NCI-H524 (cell line): ENCODE data around the gene MYH3.
A peak's percentile ranks its signal among the peaks of the same experiment; 100 is the strongest.

ENCODE experiments used
- DNase-seq, 2 experiments: peaks; one replicate each; lab custom pipeline; 2025; lab: John Stamatoyannopoulos, UW

MYH3 gene

DNA sequence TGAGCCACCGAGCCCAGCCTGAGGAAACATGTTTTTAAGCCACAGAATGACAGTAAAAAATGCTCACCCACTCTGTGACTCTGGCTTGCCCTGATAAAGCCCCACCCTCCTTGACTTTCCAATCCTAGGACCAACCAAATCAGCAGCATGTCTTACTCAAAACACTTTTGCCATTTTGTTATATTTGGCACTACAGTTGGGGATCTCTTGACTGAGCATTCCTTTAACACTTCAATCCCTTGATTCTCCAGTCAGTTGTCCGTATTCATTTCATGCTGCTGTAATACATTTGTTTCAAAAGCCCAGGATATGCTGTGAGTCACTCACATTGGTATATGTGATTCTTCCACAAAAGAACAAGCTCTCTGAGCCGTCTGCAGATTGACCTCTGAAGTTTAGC is 8.2 kb downstream of the MYH3 start:
- DNase-seq, result no peak

GRCh38 chr17:10648381-10648780 is 8.7 kb downstream of the MYH3 start:
- no peak for DNase-seq

DNA sequence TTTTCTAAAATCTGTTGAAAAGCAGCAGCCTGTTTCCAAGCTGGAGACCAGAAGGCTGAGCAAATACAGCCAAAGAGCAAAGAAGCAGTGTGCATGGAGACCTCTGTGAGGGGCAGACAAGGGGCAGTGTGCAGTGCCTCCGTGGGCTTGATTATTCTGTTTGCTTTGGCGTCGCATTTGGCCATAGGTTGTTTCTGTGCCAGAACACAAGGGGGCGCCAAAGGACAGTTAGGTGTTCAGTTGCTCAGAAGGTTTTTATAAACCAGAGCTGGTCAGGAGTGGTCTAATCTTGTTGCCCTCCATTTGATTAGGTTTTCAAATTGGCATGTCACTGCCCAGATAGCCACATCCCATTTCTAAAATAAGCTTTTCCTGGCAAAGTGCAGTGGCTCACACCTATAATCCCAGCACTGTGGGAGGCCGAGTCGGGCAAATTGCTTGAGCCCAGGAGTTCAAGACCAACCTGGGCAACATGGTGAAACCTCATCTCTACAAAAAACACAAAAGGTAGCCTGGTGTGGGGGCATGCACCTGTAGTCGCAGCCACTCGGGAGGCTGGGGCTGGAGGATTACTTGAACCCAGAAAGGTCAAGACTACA is 10.6 kb downstream of the MYH3 start:
- peak; percentile 43 to 57 for DNase-seq

DNA sequence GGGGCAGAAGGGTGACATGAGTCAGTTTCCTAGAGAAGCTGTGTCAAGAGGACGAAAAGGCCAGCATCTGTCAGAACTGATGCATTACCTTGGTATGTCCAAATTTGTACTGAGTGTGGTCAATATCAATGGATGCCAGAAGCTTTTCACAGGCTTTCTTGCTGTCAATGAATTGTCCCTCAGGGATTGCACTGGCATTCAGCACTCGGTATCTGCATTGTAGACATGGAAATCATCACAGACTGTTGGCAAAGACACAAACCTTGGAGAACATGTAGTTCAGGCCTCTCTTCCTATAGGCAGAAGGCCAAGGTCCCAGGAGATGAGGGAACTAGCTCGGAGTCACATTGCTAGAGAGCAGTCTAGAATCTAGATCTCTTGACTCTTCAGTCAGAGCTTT is 16.6 kb downstream of the MYH3 start:
- no peak for DNase-seq

- no peak for DNase-seq
Measured at GRCh38 chr17:10638151-10638550, 19.0 kb downstream of the MYH3 start.

DNA sequence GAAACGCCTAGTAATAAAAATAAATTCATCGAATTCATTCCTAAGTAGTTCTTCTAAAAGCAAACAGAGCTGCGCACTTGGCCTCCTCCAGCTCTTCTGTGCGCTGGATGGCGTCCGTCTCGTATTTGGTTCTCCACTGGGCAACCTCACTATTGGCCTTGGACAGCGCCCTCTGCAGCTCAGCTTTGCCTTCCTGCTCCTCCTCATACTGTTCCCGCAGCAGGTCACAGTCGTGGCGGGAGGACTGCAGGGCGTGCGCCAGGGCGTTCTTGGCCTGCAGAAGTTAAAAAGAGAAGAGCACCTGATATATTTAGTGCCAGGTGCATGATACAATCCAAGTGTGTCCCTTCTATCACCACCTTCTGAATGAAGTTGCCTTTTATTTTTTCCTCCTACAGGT is 21.8 kb downstream of the MYH3 start:
- no peak for DNase-seq

GRCh38 chr17:10633738-10634379 is 23.2 kb downstream of the MYH3 start:
- DNase-seq, result no peak

DNA sequence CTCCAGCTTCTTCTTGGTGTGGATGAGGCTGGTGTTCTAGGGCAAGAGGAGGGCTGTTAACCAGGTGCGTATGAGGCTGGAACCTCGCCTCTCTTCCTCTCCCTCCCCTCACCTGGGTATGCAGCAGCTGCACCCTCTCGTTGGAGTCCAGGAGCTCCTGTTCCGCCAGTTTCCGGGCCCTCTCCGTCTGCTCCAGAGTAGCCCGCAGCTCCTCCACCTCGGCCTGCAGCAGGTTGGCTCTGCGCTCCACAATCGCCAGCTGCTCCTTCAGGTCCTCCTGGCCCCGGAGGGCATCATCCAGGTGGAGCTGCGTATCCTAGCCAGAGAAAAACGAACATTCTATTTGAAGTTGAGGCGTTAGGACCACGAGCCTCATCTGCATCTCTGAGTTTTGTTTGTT is 25.4 kb downstream of the MYH3 start:
- no peak for DNase-seq

- DNase-seq, result peak in 1 of 2 experiments; percentile 23
Measured at GRCh38 chr17:10631048-10631700, 25.9 kb downstream of the MYH3 start.

GRCh38 chr17:10629706-10630105 is 27.4 kb downstream of the MYH3 start:
- no peak for DNase-seq

- DNase-seq, result no peak
Measured at GRCh38 chr17:10628756-10629155, 28.4 kb downstream of the MYH3 start.

DNA sequence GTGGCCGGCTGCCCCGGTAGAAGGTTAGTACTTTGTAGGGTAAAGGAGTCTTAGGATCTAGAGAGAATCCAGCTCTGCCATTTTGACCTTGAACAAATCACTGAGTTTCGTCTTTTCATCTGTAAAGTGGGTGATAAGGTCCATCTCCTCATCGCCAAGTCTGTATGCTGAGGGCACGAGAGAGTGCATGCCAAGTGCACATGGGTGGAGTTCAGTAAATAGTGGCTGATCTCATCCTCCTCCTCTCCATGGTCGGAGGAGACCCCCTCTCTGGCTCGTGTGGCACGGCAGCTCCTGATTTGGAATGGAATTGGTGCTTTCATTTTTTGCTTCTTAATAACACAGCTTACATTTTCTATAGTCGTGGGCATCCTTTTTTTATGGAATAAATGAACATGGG is 30.7 kb downstream of the MYH3 start:
- DNase-seq, result no peak

DNA sequence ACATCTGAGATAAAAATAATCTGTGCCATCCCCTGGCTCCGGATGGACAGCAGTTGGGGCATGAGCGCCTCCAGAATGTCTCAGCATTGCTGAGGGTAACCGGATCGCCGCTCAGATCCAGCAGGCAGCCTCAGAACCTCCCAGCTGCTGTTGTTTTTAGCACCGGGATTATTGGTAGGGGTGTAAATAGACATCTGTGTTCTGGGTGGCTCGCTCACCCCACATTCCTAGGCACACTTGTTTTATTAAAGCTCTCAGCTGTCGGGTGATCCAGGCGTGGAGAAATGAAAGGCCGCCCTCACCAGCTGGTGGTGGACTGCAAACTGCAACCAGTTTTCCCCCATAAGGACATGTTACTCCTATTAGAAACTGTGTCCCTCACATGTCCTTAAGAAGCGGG is 32.1 kb downstream of the MYH3 start:
- peak; percentile 79 to 92 for DNase-seq

DNA sequence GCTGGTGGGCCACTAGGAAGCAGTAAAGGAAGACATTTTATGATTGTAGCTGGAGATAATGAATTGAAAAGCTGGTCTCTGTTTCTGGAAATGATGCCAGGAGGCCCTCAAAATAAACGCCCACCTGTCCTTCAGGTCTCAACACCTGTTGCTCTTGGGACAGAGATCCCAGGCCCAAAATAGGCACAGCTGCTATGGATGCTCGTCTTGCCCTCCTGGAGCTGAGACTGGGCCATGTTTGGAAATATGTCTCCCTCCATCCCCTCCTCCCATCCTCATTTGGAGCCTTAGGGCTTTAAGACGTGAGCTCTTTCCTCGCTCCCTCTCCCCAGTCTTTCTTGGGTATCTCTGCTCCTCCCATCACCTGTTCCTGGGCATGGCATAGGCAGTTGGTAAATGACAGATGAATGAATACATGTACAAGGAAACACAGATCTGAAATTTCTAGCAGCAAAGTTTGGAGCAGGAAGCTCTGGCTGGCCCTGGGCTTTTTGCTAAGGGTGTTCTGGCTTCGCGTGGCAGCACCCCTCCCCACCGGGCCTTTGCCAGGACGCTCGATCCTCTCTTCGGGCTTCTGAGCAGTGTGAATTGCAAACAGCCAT is 33.3 kb downstream of the MYH3 start:
- no peak for DNase-seq

GRCh38 chr17:10622617-10623485 is 34.3 kb downstream of the MYH3 start:
- no peak for DNase-seq

DNA sequence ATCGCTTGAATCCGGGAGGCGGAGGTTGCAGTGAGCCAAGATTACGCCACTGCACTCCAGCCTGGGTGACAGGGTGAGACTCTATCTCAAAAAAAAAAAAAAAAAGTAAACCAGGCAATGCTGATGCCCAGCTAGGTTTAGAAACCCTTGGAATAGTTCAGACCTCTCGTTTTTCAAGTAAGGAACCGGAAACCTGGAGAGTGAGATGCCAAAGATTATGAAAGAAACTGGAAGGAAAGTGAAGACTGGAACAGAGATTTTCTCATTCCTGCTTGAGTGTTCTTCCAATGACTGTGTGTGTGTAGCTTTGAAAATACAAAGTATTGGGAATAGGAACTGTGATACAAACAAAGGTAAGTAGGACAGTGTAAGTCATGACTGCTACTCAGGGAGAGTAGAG is 35.7 kb downstream of the MYH3 start:
- DNase-seq, result no peak

DNA sequence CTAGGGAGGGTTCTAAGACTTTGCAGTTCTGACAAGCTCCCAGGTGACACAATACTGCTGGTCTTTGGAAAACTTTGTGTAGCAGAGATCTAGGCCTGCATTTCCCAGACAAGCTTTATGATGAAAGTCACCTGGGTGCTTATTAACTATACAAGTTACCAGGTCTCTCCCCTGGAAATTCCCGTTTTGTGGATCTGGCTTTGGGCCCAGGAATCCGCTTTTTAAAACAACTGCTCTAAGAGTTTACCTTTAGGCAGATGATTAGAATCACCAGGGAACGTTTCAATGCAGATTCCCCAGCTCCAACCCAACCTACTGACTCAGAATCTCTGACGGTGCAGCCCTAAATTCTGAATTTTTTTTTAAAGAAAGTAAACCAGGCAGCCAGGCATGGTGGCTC is 36.3 kb downstream of the MYH3 start:
- no peak for DNase-seq

DNA sequence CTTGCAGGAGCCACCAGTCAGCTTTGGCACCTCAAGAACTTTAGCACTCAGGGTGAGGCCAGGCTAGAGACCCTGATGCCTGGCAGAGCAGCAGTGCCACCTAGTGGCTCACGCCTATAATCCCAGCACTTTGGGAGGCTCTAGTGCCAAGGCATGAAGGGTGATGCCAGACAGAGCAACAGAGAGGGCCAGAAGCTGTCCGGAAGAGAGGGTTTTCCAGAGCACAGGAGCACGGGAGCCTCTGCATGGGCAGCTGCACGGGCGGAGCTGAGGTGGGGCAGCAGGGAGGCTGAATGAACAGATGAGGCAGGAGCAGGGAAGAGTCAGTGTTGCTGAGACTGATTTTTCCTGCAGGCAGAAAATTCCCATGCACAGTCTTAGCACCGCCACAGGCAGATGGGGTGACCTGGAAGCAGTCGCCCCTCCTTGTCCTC is 38.9 kb downstream of the MYH3 start:
- DNase-seq, result peak; percentile 63 to 83

- DNase-seq, result no peak
Measured at GRCh38 chr17:10617120-10617505, 40.0 kb downstream of the MYH3 start.

GRCh38 chr17:10616502-10617119 is 40.5 kb downstream of the MYH3 start:
- peak; percentile 70 to 85 for DNase-seq

DNA sequence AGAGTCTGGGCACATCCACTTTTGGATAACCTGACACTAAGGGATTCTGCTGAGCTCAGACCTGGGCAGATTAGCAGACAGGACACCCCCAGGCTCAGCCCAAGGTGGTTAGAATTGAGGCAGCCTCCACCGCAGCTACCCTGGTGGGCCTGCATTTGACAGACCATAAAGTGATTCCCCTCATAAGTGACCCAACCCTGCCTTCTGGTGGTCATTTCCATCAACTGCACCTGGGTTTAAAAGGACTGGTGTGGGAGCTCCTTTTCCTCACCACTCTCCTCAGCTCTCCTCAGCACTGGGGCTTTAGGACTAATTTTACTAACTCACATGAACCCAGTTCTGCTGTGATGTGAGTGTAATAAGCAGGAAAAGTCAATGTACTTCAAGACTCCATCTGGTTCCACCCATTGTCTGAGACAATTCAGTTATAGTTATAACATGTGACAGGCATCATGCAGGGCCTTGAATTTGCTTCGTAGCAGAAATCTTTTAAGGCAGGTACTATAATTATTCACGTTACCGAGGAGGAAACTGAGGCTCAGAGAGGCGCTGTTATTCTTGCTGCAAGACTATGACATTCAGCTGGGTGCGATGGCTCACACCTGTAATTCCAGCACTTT is 42.5 kb downstream of the MYH3 start:
- peak; percentile 27 to 73 for DNase-seq
